ENCODE measurements around the gene POLD2.

- TF ChIP-seq CTCF (IDR thresholded peaks at IDR 0.05) = no peak
- no peak for TF ChIP-seq POLR2A (IDR thresholded peaks at IDR 0.05; ENCODE audit: low read depth)
- no peak for TF ChIP-seq POLR2AphosphoS5 (IDR thresholded peaks at IDR 0.05)
- TF ChIP-seq EP300 (IDR thresholded peaks at IDR 0.05) = no peak
Measured at GRCh38 chr7:44134943-44135628, 11.7 kb upstream of the POLD2 start.
